Stimulated activated CD4-positive, alpha-beta T cell treated with anti-CD3 and anti-CD28 coated beads, TNF-alpha, amount 100 ng/mL, for 24 hours (primary cell): ENCODE data around the gene EPX.
A peak's percentile ranks its signal among the peaks of the same experiment; 100 is the strongest.

Experiments used
- DNase-seq, 3 experiments: peaks; one replicate each; pipeline ENCODE4 v3.0.0-alpha.2; 2020; ENCODE audit warnings: low read depth in 3 of 3

EPX gene

GRCh38 chr17:58229384-58229783 lies 36.9 kb downstream of the EPX start:
- no peak for DNase-seq

GRCh38 chr17:58229881-58230280 lies 37.4 kb downstream of the EPX start:
- DNase-seq = no peak

GRCh38 chr17:58231641-58232040 lies 39.1 kb downstream of the EPX start:
- no peak for DNase-seq

GRCh38 chr17:58232707-58233156 lies 40.2 kb downstream of the EPX start:
- peak in 1 of 3 experiments; percentile 27 for DNase-seq

- no peak for DNase-seq
Observed at GRCh38 chr17:58233543-58233942, 41.0 kb downstream of the EPX start.

- DNase-seq = no peak
Observed at GRCh38 chr17:58234512-58234911, 42.0 kb downstream of the EPX start.

GRCh38 chr17:58235821-58236220 lies 43.3 kb downstream of the EPX start:
- DNase-seq = no peak

GRCh38 chr17:58236394-58236793 lies 43.9 kb downstream of the EPX start:
- no peak for DNase-seq

GRCh38 chr17:58238147-58238634 lies 45.7 kb downstream of the EPX start, which contains the start of gene LPO:
Gene LPO, plus strand, starts transcription at chr17:58238584. Its CDS starts 4,396 bp downstream, at chr17:58242980.
- no peak for DNase-seq

GRCh38 chr17:58239987-58240386 lies 47.5 kb downstream of the EPX start:
- DNase-seq = no peak

- DNase-seq = peak in 1 of 3 experiments; percentile 22
Observed at GRCh38 chr17:58242171-58242784, 49.8 kb downstream of the EPX start.

- DNase-seq = no peak
Observed at GRCh38 chr17:58244963-58245362, 52.4 kb downstream of the EPX start.

- no peak for DNase-seq
Observed at GRCh38 chr17:58245428-58246103, 53.0 kb downstream of the EPX start.

- no peak for DNase-seq
Observed at GRCh38 chr17:58246104-58246740, 53.7 kb downstream of the EPX start.

- no peak for DNase-seq
Observed at GRCh38 chr17:58246781-58247180, 54.3 kb downstream of the EPX start.

- no peak for DNase-seq
Observed at GRCh38 chr17:58247511-58248363, 55.2 kb downstream of the EPX start.

- DNase-seq = no peak
Observed at GRCh38 chr17:58248955-58249269, 56.4 kb downstream of the EPX start.

GRCh38 chr17:58249270-58250133 lies 57.0 kb downstream of the EPX start:
- DNase-seq = peak; percentile 64 to 74 (median 69)

- no peak for DNase-seq
Observed at GRCh38 chr17:58250344-58251011, 58.0 kb downstream of the EPX start.

GRCh38 chr17:58252141-58252540 lies 59.6 kb downstream of the EPX start:
- no peak for DNase-seq
